Kidney capillary endothelial cell (primary cell): ENCODE data around the gene CACNG7.

ENCODE experiments used
- DNase-seq: peaks from one replicate; pipeline ENCODE4 v3.0.0-alpha.2; 2018; ENCODE audit warnings: low spot score

CACNG7 gene

DNA sequence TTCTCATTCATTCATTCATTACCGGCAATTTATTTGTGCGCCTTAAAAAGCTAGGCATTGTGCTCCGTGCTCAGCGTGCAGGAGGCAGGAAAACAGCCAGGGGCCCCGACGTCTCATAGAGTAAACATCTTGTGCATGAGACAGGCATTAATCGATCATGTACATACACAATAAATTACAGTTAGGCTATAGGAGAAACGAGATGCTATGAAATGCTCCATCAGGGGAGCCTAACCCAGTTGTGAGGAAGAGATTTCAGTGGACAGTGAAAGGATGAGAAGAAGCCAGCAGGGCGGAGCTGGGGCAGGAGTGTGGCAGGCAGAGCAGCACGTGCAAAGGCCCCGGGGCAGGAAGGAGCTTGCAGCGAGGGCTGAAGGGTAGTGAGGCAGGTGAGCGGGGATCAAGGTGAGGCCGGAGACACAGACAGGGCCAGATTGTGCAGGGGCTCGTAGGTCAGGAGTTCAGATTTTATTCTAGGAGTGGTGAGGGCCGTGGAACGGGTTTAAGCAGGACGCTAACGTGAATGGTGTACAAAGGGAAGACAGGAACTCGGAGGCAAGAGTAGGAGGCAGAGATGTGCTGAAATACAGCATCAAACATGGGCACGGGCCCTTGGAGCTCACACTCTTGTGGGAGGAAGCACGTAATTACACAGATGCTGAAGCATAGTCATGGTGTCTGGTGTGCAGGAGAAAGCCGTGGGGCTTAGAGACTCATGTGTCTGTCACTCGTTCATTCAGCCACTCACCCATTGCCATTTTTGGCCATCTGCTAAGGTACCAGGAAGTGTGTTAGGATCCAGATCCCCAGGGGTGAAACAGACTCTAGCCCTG is 74.6 kb downstream of the CACNG7 start:
- no peak for DNase-seq

DNA sequence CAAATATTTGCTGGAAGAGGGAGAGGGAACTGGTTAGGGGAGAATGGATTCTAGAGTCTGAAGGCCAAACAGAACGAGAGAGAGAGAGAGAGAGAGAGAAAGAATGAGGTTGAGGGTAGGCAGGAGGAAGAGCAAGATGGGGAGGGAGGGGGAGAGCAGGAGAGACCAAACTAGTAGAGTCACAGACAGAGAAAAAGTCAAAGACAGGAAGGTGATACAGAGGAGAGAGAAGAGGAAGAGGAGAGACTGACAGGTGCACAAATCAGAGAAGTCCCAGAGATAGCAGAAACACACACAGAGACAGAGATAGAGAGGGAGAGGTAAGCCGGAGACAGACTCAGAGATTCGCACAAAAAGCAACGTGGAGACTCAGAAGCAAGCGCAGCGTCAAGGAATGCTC is 76.8 kb downstream of the CACNG7 start:
- DNase-seq = no peak

DNA sequence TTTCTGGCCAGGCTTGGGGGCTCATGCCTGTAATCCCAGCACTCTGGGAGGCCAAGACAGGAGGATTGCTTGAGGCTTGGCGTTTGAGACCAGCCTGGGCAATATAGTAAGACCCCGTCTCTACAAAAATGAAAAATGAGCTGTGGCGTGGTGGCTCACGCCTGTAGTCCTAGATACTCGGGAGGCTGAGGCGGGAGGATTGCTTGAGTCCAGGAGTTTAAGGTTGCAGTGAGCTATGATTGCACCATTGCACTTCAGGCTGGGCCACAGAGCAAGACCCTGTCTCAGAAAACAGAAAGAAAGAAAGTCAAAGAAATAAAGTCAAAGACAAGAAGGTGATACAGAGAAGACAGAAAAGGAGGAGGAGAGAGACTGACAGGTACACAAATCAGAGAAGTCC is 79.9 kb downstream of the CACNG7 start:
- no peak for DNase-seq

DNA sequence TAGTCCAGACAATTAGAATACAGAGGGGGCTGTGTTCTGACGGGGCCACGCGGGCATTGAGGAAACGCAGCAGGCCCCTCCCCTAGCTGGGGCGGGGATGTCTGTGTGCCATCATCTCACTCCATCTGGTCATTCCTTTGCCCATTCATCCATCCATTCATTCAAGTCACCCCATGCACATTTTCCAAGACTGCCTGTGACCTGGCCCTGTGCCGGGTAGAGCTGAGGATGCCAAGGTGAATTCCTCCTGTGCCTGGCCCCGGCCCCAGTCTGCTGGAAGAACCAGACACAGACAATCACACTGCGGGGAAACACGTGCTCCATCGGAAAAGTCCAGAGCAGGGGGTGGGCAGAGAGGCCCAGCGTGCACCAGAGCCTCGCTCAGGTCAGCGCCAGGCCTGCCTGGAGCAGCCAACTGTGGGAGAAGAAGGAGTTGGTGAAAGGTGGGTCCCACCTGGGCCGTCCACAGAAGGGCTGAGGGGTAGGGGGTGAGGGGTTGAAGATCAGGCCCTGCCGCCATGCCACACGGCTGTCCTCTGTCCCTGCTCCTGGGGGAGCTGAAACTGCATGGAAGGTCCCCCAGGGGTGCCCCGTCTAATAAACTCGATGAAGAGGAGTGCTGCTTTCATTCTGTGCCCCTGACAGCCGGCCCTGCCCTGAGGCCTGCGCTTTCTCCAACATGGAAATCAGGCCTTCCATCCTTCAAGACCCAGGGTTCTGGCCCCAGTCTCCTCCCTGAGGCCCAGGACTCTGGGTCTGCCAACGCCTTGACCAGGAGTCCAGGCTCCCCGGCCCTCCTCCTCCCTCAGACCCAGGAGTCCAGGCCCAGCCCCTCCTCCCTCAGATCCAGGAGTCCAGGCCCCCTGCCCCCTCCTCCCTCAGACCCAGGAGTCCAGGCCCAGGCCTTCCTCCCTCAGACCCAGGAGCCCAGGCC is 80.8 kb downstream of the CACNG7 start:
- DNase-seq = no peak

DNA sequence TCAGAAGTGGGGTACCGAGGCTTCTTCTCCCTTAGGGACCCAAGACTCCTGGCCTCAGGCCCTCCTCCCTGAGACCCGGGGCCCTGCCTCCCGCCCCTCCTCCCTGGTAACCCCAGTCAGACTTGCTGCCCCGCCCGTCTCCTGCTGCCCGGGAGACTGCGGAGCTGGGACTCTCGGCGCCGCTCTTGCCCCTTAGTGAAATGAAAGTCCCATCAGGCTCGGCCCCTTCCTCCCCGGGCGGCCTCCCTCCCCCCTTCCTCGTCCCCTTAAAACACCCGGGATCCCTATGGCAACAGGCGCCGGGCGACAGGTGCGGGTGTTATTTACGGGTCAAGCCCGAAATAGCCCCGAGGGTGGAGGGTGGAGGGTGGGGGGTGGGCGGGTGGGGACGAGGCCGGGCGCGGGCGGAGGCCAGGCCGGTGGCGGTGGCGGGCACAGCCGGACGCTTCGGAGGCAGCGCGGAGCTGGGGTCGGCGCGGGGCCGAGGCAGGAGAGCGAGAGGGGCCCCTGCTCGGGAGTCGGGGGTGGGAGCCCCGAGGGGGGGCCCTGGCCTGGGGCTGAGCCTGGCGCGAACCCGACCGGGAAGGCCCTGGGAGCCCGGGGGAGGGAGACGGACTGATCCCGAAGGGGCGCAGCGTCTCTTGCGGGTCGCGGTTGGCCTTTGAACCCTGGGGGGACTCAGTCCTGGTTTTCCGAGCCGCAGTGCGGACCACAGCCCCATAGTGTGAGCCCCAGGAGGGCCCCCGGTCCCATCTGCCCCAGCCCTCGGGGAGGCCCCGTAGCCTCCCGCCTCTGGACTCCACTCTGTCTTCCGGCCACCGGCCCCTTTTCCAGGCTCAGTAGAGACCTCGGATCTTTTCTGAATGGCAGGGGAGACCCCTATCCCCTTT is 82.4 kb downstream of the CACNG7 start, which contains the start of gene CACNG6:
TSS of gene CACNG6 (plus strand) at position 414 of the 890 bp plus-strand sequence. CDS start 1,241 bp downstream, outside the sequence.
- DNase-seq = peak; percentile 46

DNA sequence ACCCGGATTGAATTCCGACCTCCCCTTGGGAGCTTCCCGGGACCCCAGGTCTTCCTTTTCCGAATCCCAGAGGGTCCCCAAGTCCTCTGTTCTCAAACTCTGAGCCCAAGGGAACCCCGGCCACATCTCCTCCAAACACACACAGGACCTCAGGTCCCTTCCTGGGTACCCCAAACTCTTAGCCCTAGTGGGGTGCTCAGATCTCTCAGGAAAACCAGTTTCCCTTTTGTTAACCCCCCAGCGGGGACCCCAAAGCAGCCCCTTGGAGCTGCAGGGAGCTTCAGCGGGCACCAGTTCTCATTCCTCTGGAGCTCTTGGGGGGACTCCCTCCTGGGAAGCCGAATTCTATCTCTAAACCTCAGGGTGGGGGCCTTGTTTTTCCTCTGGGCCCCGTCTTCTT is 83.1 kb downstream of the CACNG7 start:
- no peak for DNase-seq

DNA sequence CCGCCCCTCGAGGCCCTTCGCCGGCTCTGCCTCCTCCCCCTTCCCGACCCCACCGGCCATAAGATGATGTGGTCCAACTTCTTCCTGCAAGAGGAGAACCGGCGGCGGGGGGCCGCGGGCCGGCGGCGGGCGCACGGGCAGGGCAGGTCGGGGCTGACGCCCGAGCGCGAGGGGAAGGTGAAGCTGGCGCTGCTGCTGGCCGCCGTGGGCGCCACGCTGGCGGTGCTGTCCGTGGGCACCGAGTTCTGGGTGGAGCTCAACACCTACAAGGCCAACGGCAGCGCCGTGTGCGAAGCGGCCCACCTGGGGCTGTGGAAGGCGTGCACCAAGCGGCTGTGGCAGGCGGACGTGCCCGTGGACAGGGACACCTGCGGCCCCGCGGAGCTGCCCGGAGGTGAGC is 83.7 kb downstream of the CACNG7 start:
- DNase-seq = no peak

DNA sequence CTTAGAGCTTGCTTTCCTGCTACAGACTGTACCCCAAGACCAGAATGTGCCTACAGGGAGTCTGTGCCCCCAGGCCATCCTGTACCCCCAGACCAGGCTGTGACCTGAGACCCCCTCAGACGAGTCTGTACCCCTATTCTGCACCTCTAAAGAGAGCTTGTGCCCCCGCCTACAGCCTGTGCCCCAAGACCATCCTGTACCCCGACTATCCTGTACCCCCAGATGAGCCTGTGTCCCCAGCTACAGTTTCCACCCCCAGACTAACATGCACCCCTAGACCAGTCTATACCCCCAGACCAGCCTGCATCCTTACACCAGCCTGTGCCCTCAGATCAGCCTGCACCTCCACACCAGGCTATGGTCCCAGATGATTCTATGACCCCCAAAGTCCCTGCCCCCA is 84.4 kb downstream of the CACNG7 start:
- no peak for DNase-seq
